AG04449 (cell line): Measurements from ENCODE around the gene NPAS3.

Experiments used
- CTCF ChIA-PET: fragments of 350-600 bp; formaldehyde crosslinking; extraction: SDS; loops from one replicate; lab custom pipeline; 2021; ENCODE audit warnings: antibody characterized with exemption; lab: Yijun Ruan, JAX
- POLR2A ChIA-PET: fragments of 400-600, 350-600 bp; formaldehyde crosslinking; extraction: SDS; loops from one replicate; lab custom pipeline; 2020; ENCODE audit warnings: antibody characterized with exemption, inconsistent platforms; lab: Yijun Ruan, JAX
- DNase-seq: peaks from one replicate; pipeline ENCODE4 v3.0.0-alpha.2; 2010; ENCODE audit warnings: low read depth, low spot score
- H3K4me3 ChIP-seq: 2 replicates; pipeline ENCODE4 v1.5.1; 2011; ENCODE audit warnings: low read depth, mild to moderate bottlenecking, control low read depth, low read length
- TF ChIP-seq, protein P1 (sequence below): IDR thresholded peaks from one replicate; pipeline ENCODE4 v1.5.1; 2011; ENCODE audit warnings: mild to moderate bottlenecking, moderate library complexity, low read length, control low read depth, inconsistent platforms; ENCODE audit not compliant: insufficient read depth; ENCODE audit errors: missing control alignments

Gene NPAS3

DNA sequence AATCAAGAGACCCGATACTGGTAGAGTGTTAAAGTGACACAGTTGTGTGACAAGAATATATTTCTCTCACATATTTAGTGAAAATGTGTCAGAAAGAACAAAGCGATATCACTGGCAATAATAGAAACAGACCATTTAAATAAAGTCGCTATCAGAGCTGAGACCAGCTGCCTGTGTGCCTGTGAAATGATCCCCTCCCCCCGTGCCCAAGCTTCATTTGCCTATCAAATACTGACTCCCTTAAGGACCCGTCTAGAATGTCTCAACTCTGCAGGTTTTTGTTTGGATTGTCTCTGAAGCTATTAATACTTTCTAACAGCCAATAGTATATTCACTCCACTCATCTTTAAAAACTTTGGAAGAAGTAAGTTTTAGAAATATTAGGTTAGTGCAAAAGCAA lies 913.3 kb downstream of the NPAS3 start:
- ChIA-PET CTCF (interaction anchor here (6.7 kb wide), 1 partner anchor 247 kb away, joined by 71 read pairs; no protein-coding TSS in a partner anchor), POLR2A (no interaction called here)
- DNase-seq, result no peak
- TF ChIP-seq, protein P1, sequence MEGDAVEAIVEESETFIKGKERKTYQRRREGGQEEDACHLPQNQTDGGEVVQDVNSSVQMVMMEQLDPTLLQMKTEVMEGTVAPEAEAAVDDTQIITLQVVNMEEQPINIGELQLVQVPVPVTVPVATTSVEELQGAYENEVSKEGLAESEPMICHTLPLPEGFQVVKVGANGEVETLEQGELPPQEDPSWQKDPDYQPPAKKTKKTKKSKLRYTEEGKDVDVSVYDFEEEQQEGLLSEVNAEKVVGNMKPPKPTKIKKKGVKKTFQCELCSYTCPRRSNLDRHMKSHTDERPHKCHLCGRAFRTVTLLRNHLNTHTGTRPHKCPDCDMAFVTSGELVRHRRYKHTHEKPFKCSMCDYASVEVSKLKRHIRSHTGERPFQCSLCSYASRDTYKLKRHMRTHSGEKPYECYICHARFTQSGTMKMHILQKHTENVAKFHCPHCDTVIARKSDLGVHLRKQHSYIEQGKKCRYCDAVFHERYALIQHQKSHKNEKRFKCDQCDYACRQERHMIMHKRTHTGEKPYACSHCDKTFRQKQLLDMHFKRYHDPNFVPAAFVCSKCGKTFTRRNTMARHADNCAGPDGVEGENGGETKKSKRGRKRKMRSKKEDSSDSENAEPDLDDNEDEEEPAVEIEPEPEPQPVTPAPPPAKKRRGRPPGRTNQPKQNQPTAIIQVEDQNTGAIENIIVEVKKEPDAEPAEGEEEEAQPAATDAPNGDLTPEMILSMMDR, result no peak
- H3K4me3 ChIP-seq, result no peak overlapping the region
